Activated T-helper 1 cell treated with Interleukin-2 at 50 U/mL for 16 hours (primary cell): ENCODE data around the gene CD300LB.
"Not testable (repeated sequence)": the region's sequence is repeated elsewhere in the genome, so short reads cannot be mapped to it uniquely, and the experiment has no call there.

Source experiments
- DNase-seq: peaks from one replicate; pipeline ENCODE4 v3.0.0-alpha.2; 2020; ENCODE audit warnings: low read depth

CD300LB gene

DNA sequence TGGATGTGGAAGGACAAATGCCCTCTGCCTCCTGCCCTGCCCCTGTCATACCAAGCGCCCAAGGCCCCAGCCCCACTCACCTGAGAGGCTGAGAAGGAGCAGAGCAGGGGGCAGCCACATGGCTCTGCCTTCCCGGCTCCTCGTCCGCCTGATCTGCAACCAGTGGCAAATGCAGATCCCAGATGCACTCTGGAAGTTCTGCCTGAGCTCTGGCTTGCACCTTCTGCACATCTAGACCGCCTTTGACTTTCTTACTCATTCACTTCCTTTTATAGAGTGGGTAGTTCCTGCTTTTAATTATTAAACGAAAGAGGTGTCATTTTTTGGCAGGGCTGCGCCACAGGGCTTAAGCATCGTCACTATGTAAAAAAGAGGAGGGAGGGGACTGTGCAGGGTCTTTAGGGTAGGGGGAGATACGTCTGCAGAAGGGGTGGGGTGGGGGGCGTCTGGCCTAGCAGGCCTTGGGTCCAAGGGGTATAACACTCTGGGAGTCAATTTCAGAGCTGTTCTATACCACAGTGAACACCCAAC lies at the start of gene CD300LB:
TSS of gene CD300LB (minus strand) at position 245 of the 531 bp plus-strand sequence. CDS start at position 120, 125 bp downstream.
- DNase-seq: no peak

DNA sequence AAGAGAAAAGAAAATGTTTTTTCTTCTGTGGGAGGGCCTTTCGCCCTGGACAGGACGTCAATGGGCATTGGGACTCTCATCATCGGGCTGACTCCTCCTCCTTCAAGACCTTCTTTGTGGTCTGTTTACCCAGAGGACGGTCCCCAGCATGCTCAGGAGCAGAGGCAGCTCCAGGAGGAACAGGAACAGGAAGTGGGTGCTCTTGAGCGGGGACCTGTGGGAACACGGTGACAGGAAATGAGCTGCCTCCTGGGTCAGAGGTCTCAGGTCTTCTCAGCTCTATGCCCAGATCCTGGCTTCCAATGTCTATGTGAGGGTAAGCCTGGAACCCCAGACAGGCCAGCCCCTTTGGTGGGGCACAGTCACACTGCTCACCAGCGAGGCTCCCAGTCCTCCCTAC lies 48.6 kb upstream of the CD300LB start:
- DNase-seq: no peak

- DNase-seq: no peak
These were observed 47.7 kb upstream of the CD300LB start for GRCh38 chr17:74578979-74579378.

DNA sequence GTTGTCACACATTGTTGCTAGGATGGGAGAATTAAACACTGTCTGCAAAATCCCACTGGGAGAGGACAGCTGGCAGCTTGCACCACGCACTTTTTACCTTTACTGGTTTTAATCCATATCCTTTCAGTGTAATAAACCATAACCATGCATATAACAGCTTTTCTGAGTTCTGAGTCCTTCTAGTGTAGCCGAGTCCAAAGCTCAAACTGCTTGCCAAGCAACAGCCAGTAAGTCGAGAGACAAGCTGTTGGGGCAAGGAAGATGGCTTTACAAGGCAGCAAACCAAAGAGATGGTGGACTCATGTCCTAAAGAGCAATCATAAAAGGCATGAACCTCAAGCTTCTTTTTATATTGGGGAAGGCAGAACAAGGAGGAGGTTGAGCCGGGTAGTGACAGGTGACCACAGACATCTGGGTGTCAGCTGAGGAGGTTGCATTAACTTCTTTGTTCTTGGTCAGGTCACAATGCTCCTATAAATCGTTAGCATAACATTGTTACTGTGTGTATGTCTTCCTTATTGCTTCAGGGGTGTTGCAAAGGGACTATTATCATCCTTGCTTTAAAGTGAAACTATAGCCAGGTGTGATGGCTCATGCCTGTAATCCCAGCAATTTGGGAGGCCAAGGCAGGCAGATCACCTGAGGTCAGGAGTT lies 43.3 kb upstream of the CD300LB start:
- no peak for DNase-seq

- DNase-seq: not testable (repeated sequence)
These were observed 42.4 kb upstream of the CD300LB start for GRCh38 chr17:74573635-74574034.

DNA sequence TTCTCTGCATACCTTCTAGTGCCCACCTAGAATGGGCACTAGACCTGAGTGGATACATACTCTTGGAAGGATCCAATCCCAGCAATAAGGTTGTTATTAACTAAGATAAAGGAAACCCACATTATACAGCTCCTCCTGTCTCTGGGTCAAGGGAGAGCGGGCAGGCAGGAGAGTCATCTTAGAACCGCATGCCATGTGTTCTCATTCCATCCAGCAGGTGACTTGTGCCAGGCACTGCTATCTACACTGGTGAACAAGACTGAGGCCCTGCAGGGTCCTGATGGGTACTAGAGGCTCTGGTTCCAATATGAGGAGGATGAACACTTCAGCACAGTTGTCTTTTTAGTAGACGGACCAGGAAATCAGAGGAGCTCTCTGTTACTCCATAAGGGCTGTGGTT lies 41.9 kb upstream of the CD300LB start:
- no peak for DNase-seq

GRCh38 chr17:74571621-74572270 lies 40.5 kb upstream of the CD300LB start:
- no peak for DNase-seq

GRCh38 chr17:74569020-74570003 lies 38.0 kb upstream of the CD300LB start:
- no peak for DNase-seq

- no peak for DNase-seq
These were observed 37.0 kb upstream of the CD300LB start for GRCh38 chr17:74568106-74568873.

- no peak for DNase-seq
These were observed 36.1 kb upstream of the CD300LB start, which contains the start of gene CD300H for GRCh38 chr17:74567397-74567796. Gene CD300H, minus strand, starts transcription at chr17:74567509.

GRCh38 chr17:74566132-74566753 lies 35.0 kb upstream of the CD300LB start:
- DNase-seq: no peak

DNA sequence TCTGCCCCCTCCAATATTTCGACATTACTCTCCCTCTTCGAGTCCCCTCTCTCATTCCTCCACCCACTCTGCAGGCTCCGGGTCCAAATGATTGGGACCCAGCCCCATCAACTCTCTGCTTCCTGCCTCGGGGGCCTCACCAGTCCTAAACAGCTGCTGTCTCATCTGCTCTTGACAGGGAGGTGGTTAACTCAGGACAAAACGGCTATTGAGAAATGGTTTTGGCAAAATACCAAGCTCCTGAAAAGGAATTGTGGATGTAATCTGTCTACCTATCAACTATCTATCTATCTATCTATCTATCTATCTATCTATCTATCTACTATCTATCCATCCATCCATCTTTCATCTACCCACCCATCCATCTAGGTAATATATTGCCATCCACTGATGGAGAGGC lies 33.9 kb upstream of the CD300LB start:
- no peak for DNase-seq

GRCh38 chr17:74563358-74563757 lies 32.1 kb upstream of the CD300LB start:
- no peak for DNase-seq

DNA sequence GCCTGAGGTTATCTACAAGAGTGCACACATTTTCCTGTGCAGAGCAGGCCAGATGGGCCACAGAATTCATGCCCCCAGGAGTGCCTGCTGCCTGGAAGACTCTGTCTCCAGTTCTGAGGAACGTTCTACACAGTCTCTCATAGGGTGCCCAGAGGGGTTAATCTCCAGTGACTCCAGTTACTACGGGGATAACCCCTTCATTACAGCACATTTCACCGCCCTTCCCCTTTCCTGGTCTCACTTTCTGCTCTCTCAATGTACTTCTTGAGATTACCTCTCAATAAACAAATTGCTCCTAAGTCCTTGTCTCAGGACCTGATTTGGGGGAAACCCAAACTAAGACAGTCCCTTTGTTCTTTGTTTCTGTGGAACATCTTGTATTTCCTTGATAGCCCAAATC lies 30.3 kb upstream of the CD300LB start:
- DNase-seq: no peak

DNA sequence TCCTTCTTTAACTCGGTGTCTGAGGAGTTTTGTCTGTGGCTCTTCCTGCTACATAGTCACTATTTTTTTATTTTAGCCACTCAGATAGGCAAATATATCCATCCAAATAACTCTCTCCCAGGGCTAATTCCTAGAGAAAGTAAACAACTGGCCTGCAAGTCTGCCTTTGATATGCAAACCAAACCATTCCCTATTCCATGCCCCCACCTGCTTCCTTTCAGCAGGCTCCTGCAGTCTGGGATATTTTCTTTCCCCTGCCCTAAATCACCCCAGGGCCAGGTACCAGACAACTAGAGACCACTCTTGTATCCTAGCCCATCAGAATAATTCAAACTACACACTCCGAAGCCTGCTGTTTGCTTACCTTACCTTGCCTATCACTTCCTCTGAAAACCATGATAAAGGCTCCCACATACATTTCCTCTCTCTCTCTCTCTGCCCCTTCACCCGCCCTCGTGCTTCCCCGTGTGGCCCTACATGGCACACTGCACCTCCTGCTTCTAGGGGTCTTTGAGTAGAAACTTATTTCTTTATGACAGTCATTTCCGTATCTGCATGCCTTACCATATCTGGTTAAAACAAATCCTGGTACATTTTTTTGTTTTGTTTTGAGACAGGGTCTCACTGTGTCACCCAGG lies 27.7 kb upstream of the CD300LB start:
- no peak for DNase-seq

GRCh38 chr17:74558402-74558801 lies 27.1 kb upstream of the CD300LB start:
- DNase-seq: not testable (repeated sequence)

DNA sequence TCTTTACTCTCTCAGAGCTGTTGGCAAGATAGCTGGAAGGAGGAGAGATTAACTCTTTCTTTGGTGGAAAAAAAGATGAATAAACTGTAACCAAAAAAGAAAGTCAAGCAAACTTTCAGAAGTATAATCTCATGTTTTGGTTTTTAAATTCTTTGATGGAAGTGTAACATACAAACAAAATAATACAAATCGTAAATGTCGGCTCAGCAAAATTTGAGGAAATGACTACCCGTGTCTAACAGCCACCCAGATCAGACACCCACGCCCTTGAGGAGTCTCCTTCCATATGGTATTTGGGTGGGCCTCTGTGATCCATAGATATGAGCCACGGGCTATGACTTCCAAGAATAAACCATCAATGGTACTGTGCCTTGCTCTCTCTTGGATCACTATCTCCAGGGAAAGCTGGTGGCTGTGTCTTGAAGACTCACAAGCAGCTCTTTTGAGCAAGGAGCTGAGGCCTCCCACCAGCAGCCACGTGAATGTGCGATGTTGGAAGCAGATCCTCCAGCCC lies 24.2 kb upstream of the CD300LB start:
- DNase-seq: no peak

DNA sequence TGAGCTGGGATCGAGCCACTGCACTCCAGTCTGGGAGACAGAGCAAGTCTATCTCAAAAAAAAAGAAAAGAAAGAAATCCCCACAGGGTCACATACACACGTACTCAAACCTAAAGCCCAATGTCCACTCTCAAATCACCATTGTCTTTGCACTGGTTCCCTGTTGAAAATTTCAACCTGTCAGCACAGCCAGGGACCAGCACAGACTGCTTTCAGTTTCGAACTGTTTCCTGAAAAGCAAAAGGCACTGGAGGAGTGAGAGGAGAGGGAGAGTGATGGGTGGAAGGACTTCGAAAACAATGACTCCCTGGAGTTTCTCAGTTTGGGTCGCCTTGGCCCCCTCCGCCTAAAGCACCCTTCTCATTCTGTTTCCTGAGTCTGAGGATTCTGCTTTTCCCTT lies 23.6 kb upstream of the CD300LB start:
- DNase-seq: no peak

- DNase-seq: no peak
These were observed 20.8 kb upstream of the CD300LB start for GRCh38 chr17:74552037-74552436.

- no peak for DNase-seq
These were observed 19.3 kb upstream of the CD300LB start for GRCh38 chr17:74550602-74551001.
